Measurements from ENCODE around the gene KRT39.

Gene KRT39

DNA sequence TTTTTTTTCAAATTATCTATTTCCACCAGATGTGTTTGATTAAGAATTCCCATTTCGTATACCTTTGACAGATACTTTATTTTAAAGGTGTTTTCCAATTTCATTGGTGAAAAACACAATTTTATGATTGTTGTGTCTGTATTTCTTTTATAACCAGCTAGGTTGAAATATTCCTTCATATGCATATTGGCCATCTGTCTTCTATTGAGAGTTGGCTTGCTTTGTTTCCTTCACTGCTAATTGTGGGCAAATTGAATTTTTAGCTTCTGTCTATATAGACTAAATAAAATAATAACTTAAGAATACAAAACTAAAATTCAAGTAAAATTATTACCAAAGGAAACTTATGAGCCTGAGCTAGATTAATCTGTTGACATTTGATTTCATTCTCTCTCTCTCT, 28.4 kb upstream of the KRT39 start:
- H3K27ac Mint-ChIP-seq, result no peak overlapping the region
- DNase-seq, result no peak
- ATAC-seq, result no peak
- no peaks in the 10 kb centered on the region for H3K9me3 Mint-ChIP-seq
- H3K27me3 Mint-ChIP-seq, result peaks cover 47% of the 10 kb centered on the region
- H3K4me3 Mint-ChIP-seq, result no peak overlapping the region
- no peaks in the 10 kb centered on the region for H3K4me1 Mint-ChIP-seq

DNA sequence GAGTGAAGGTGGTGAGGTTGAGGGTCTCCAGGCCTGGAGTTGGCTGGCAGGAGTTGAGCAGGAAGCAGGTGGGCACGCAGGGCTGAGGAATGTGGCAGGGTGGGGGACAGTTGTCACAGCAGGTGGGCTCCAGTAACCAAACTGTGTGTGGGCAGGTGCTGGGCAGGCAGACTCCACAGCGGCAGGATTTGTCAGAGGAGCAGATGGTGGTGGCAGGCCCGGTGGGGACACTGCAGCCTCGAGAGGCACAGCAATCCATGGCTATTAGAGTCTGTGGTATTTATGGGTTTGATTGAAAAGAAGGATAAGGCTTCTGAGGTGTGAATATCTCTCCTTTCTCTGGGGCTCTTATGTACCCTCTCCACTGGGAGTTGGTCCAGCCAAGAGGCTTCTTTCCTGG, 27.1 kb upstream of the KRT39 start, which contains the start of gene KRTAP3-3:
Gene KRTAP3-3, minus strand, starts transcription at position 326 of the 400 bp plus-strand sequence. Its CDS starts 67 bp downstream, at position 259.
- Mint-ChIP-seq H3K9me3 (no peaks in the 10 kb centered on the region), H3K4me3 (no peak within 1 kb of the TSS), H3K27me3 (peaks cover 38% of the 10 kb centered on the region), H3K4me1 (no peaks in the 10 kb centered on the region), H3K27ac (no peak within 1 kb of the TSS)
- ATAC-seq (no peak), DNase-seq (no peak)

DNA sequence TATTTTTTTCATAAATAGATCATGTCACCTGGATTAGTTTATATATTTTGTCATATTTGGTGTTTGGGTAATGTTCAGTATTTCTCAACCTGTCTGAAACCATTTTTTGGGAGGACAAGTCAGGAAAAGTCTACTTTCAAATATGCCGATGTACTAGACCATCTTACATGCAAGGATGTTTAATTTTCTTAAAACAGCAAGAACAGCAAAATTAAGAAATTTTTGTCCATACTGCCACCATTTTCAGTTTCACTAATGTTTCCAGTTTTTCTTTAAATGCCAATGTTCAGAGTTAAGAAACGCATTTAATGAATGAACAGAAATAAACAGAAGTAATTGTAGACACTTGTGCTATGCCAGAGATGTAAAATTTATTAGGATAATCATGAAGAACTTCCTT, 26.3 kb upstream of the KRT39 start:
- no peak overlapping the region for H3K4me3 Mint-ChIP-seq
- H3K9me3 Mint-ChIP-seq, result no peaks in the 10 kb centered on the region
- H3K27ac Mint-ChIP-seq, result no peak overlapping the region
- no peaks in the 10 kb centered on the region for H3K4me1 Mint-ChIP-seq
- no peak for ATAC-seq
- H3K27me3 Mint-ChIP-seq, result peaks cover 33% of the 10 kb centered on the region
- DNase-seq, result no peak

DNA sequence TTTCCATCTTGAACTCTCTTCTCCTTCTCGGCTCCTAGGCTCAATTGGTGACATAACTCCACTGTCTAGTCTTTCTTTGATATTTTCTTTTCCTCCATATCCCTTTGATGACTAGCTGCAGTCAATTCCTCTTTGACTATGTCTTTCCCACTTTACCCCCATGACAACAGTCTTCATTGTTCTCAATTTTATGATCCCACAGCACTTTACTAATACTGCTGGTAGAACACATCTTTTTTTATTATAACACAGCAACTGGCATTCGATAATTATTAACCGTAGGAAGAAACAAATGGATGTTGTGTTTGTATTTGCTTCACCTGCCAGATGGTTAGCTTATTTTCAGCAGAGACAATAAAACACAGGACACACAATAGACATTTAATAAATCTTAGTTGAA, 25.9 kb upstream of the KRT39 start:
- H3K9me3 Mint-ChIP-seq, result no peaks in the 10 kb centered on the region
- H3K27me3 Mint-ChIP-seq, result peaks cover 30% of the 10 kb centered on the region
- H3K4me3 Mint-ChIP-seq, result no peak overlapping the region
- no peak for DNase-seq
- ATAC-seq, result no peak
- H3K4me1 Mint-ChIP-seq, result no peaks in the 10 kb centered on the region
- H3K27ac Mint-ChIP-seq, result no peak overlapping the region

DNA sequence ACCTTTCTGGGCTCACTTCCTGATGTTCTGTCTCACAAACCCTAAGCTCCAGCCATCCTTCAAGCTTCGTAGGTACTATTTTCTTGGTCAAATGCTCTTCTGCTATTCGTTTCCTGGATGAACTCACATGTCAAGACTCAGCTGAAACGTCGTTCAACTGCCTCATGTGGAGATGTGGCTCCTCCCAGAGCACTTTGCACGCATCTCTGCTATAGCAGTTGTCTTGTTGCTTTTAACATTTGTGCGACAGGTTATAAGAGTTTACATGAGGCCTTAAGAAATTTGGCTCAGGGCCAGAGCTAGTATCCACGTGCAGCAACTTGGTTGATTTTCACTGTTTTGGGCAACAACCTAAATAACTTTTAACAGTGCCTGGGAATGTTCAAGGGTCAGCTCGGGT, 20.2 kb upstream of the KRT39 start:
- Mint-ChIP-seq H3K4me1 (no peaks in the 10 kb centered on the region), H3K9me3 (no peaks in the 10 kb centered on the region), H3K27me3 (peaks cover 8% of the 10 kb centered on the region), H3K27ac (no peak overlapping the region), H3K4me3 (no peak overlapping the region)
- DNase-seq (no peak), ATAC-seq (no peak)

DNA sequence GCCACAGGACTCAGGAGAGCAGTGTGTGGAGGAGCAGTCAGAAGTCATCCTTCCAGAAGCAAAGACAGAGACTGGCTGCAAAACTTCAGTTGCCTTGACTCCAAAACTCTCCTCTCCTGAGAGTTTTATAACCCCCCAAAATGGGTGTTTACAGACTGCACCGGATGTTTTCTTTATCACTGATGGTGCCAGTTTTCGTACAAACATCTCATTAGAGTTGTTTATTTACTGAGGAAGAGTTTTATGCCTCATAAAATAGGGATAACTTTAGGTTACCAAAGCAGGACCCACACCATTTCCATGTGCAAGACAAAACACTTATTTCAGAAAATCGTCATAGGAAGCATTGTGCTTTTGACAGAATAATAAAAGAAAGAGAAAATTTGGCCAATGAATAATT, 17.5 kb upstream of the KRT39 start, which contains the start of gene KRT40:
Gene KRT40, minus strand, starts transcription at position 101 of the 400 bp plus-strand sequence. Its CDS starts 53 bp downstream, at position 48.
- H3K4me1 Mint-ChIP-seq, result no peaks in the 10 kb centered on the region
- H3K27me3 Mint-ChIP-seq, result peaks cover 8% of the 10 kb centered on the region
- H3K9me3 Mint-ChIP-seq, result no peaks in the 10 kb centered on the region
- H3K4me3 Mint-ChIP-seq, result no peak within 1 kb of the TSS
- ATAC-seq (no peak), DNase-seq (no peak)
- no peak within 1 kb of the TSS for H3K27ac Mint-ChIP-seq

DNA sequence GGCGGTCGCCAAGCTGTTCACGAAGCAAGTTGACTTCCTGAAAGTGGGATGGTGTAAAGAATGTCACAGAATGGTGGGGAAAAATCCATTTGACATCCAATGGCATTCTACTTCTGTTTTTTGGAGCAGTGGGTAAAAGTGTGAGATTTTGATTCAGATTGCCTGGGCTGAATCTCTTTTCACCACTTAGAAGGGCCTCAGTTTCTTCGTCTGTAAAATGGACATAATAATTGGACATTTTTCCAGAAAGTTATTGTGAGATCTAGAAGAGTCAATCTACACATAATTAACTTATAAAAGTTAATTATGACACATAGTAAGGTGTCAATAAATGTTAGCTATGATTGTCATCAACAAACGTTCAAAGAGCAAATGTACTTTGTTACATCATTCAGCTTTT, 14.4 kb upstream of the KRT39 start:
- DNase-seq (no peak), ATAC-seq (no peak)
- no peak overlapping the region for H3K27ac Mint-ChIP-seq
- no peaks in the 10 kb centered on the region for H3K9me3 Mint-ChIP-seq
- H3K4me1 Mint-ChIP-seq, result no peaks in the 10 kb centered on the region
- no peak overlapping the region for H3K4me3 Mint-ChIP-seq
- peaks cover 17% of the 10 kb centered on the region for H3K27me3 Mint-ChIP-seq

DNA sequence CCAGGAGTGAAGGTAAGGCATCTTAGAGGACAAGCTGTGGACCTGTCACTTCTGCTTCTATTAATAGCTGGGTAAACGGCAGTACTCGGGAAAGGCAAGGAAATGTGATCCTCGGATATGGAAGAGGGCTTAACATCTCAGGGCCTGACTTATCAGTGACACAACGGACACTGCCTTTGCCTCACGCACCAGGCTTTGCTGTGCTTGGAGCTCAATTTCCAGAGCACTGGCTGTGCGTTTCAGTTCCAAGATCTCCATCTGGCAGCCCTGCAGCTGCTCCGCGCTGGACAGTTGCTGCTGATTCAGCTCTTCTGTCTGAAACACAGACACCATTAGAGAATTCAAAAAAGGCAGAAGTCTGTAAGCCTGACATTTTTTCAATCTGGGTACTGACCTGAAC, 13.8 kb upstream of the KRT39 start:
- Mint-ChIP-seq H3K27ac (no peak overlapping the region), H3K4me3 (no peak overlapping the region), H3K9me3 (no peaks in the 10 kb centered on the region), H3K4me1 (no peaks in the 10 kb centered on the region), H3K27me3 (peaks cover 19% of the 10 kb centered on the region)
- ATAC-seq (no peak), DNase-seq (no peak)

DNA sequence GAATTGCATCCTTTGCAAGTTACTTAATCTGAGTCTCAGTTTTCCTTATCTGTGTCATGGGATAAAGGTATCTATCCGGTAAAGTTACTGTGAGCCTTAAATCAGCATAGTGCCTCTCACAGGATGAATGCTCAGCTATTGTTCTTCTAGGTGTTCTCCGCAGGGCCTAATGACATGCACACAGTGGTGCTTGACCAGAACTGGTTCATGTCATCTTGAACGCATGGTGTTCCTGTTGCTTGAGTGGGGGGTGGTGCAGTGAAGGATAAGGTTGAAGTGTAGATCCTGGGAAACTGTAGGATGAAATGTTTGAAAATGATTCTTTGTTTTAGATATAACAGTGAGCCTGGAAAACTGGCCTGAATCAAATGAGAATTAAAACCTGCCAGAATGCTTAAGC, 13.4 kb upstream of the KRT39 start:
- Mint-ChIP-seq H3K9me3 (no peaks in the 10 kb centered on the region), H3K27ac (no peak overlapping the region), H3K27me3 (peaks cover 19% of the 10 kb centered on the region), H3K4me3 (no peak overlapping the region), H3K4me1 (no peaks in the 10 kb centered on the region)
- DNase-seq, result no peak
- no peak for ATAC-seq

DNA sequence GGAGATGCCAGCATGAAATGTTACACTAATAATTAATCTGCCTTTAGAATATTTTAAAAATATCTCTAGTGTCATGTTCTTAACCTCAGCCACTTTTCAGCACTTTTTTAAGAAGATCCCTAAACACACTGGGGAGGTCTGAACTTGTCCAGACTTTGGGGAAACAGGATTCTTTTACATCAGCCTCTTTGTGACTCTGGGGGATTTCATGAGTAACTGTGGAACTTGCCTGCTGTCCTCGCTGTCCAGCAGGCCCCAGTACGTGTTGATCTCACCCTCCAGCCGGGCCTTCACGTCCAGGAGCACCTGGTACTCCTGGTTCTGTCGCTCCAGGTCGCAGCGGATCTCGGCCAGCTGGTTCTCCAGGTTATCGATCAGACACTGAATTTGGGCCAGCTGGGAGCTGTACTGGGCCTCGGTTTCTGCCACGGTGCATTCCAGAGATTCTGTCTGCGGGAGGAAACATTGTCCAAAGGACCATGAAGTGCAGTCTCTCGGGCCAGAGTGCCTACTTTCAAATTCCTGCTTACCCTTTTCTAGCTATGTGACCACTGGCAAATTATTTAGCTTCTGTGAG, 11.9 kb upstream of the KRT39 start:
- H3K4me1 Mint-ChIP-seq, result no peaks in the 10 kb centered on the region
- H3K27ac Mint-ChIP-seq, result no peak overlapping the region
- H3K9me3 Mint-ChIP-seq, result no peaks in the 10 kb centered on the region
- no peak overlapping the region for H3K4me3 Mint-ChIP-seq
- DNase-seq (no peak), ATAC-seq (no peak)
- peaks cover 12% of the 10 kb centered on the region for H3K27me3 Mint-ChIP-seq

DNA sequence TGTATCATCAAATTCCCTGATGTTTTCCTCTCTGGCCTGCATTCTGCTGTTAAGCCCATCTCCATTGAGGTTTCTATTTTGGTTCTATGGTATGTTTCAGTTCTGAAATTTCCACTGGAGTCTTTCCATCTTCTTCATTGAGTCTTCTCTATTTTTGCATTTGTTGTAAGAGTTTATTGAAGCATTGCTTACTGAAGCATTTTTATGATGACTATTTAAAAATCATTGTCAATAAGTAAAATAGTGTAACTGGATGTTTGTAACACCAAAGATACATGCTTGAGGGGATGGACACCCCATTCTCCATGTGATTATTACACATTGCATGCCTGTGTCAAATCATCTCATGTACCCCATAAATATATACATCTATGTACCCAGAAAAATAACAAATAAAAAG, 8.8 kb upstream of the KRT39 start:
- no peak for DNase-seq
- Mint-ChIP-seq H3K4me3 (no peak overlapping the region), H3K27me3 (peaks cover 11% of the 10 kb centered on the region)

DNA sequence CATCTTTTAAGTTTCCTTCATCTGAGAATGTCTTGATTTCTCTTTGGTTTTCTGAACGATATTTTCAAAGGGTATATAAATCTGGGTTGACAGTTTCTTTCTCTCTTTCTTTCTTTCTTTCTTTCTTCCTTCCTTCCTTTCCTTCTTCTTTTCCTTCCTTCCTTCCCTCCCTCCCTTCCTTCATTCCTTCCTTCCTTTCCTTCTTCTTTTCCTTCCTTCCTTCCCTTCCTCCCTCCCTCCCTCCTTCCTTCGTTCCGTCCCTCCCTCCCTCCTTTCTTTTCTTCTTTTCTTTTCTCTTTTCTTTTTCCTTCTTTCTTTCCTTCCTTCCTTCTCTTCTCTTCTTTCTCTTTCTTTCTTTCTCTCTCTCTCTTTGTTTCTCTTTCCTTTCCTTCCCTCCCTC, 7.6 kb upstream of the KRT39 start:
- Mint-ChIP-seq H3K9me3 (no peaks in the 10 kb centered on the region), H3K4me1 (no peaks in the 10 kb centered on the region), H3K27ac (no peak overlapping the region), H3K4me3 (no peak overlapping the region), H3K27me3 (peaks cover 11% of the 10 kb centered on the region)
- no peak for DNase-seq
- no peak for ATAC-seq

More for the DNA sequence above, 8.8 kb upstream of the KRT39 start:
- H3K27ac Mint-ChIP-seq, result peak overlapping the region in 1 of 2 donors; percentile 3
- no peaks in the 10 kb centered on the region for H3K9me3 Mint-ChIP-seq
- ATAC-seq, result no peak
- H3K4me1 Mint-ChIP-seq, result no peaks in the 10 kb centered on the region

DNA sequence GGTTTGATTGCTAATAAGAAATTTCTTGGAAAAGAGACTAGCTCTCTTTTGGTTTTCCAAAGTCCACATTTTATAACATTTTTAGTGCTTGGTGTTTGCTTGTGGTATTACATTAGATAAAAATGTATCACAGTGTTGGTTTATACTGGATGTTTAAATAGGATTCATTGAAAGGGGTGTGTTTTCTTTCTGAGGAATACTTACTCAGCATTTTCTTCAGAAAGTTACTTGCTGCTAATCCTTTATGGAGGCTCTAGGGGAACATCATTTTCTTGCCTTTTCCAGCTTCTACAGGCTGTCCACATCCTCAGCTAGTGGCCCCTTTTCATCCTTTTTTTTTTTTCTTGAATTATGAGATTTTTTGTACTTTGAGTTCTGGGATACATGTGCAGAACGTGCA, 834 bp upstream of the KRT39 start:
- no peaks in the 10 kb centered on the region for H3K27me3 Mint-ChIP-seq
- ATAC-seq (no peak), DNase-seq (no peak)
- no peaks in the 10 kb centered on the region for H3K9me3 Mint-ChIP-seq
- H3K4me3 Mint-ChIP-seq, result no peak overlapping the region
- no peak overlapping the region for H3K27ac Mint-ChIP-seq
- no peaks in the 10 kb centered on the region for H3K4me1 Mint-ChIP-seq

DNA sequence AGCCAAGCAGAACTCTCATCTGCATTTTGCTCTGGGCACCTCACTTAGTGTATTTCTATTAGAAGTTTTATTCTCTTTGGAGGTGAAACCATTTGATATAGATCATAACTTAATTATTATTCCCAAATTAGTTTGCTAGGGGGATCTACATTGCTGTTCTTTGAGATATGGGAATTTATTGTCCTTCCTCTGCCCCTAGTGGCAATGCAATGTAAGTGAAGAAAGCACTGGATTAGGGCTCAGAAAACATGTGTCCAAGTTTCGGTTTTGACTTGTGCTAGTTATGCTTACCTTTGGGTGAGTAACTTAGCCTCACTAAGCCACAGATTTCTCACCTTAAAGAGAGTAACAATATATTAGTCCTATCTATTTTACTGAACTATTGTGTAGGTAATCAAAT, 2.9 kb downstream of the KRT39 start:
- ATAC-seq (no peak), DNase-seq (no peak)
- Mint-ChIP-seq H3K27me3 (no peaks in the 10 kb centered on the region), H3K4me1 (no peaks in the 10 kb centered on the region), H3K27ac (no peak overlapping the region), H3K4me3 (no peak overlapping the region), H3K9me3 (no peaks in the 10 kb centered on the region)

DNA sequence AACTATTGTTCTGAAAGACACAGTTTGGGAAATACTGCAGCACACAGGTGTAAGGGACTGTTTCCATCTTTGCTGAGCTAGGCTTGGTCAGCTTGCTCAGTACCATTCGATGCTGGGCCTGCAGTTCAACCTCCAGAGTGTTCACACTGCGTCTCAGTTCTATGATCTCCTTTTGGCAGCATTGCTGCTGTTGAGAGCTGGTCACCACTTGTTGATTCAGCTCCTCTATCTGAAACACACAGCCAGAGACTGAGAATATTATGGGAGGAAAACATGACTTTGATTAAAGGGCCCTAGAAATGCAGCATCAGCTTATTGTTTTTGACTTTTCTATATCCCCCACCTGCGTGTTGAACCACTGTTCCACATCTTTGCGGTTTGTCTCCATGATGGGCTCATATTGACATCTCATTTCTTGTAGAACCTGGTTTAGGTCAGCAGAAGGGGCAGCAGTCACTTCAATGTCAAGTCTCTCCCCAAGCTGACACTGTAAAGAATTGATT, 4.6 kb downstream of the KRT39 start:
- no peaks in the 10 kb centered on the region for H3K9me3 Mint-ChIP-seq
- no peak overlapping the region for H3K4me3 Mint-ChIP-seq
- no peak overlapping the region for H3K27ac Mint-ChIP-seq
- DNase-seq (no peak), ATAC-seq (no peak)
- no peaks in the 10 kb centered on the region for H3K4me1 Mint-ChIP-seq
- H3K27me3 Mint-ChIP-seq, result no peaks in the 10 kb centered on the region

DNA sequence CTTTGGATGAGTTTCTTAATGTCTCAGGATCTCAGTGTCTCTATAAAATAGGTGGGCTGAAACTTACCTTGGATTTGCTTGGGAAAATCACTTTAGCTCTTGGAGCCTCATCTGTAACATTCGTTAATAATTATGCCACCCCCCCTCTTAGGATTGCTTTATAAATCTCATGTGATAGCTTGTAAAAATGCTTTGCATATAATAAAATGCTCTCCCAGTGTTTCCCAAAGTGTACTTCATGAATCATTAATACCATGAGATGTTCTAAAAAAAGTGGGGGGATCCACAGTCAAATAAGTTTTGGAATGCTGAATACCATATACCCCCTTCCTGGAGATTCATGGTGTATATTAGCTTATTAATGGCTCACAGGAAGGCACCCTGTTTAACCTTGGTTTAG, 5.2 kb downstream of the KRT39 start:
- DNase-seq (no peak), ATAC-seq (no peak)
- Mint-ChIP-seq H3K27me3 (no peaks in the 10 kb centered on the region), H3K9me3 (no peaks in the 10 kb centered on the region), H3K4me3 (no peak overlapping the region), H3K27ac (no peak overlapping the region), H3K4me1 (no peaks in the 10 kb centered on the region)

DNA sequence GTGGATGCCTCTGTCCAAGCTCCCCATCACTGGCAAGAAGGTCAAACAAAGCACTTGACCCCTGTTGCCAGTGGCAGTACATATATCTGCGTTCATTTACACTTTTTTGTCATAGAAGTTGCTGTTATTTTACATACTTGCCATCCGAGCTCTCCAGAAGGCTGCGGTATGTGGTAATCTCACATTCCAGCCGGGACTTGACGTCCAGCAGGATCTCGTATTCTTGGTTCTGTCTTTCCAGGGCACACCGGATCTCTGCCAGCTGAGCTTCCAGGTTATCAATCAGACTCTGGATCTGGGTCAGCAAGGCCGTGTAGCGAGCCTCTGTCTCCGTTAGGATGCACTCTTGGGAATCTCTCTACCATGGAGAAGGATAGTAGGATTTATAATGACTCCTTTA, 6.6 kb downstream of the KRT39 start:
- ATAC-seq (no peak), DNase-seq (no peak)
- Mint-ChIP-seq H3K27me3 (peaks cover 10% of the 10 kb centered on the region), H3K4me1 (no peaks in the 10 kb centered on the region), H3K27ac (peak overlapping the region in 1 of 2 donors; percentile 70), H3K9me3 (no peaks in the 10 kb centered on the region), H3K4me3 (no peak overlapping the region)
